ENCODE measurements around the gene TGFA. TPM values are rescaled to one million over a fixed set of nuclear protein-coding genes. Genes with fewer than 3 reads are reported as not detected.

Gene TGFA
- total and polyA plus RNA-seq, 2 donors (not counting 1 experiment from before 2014, with no cell fraction given): 0.06 TPM; not detected in 1

- Histone ChIP-seq H3K79me2 (ENCODE audit: control insufficient read depth, insufficient read depth, low read length) (no peaks in the 10 kb centered on the region), H3K27me3 (ENCODE audit: control insufficient read depth, insufficient read depth, low read length) (no peaks in the 10 kb centered on the region), H2AFZ (ENCODE audit: low read length) (no peak overlapping the region), H3K27ac (ENCODE audit: insufficient read depth, low read length) (no peak overlapping the region), H3K4me1 (ENCODE audit: control insufficient read depth, extremely low read depth, insufficient read depth, low read length) (no peaks in the 10 kb centered on the region), H3K36me3 (ENCODE audit: control insufficient read depth, insufficient read depth, low read length) (no peaks in the 10 kb centered on the region), H3K4me3 (replicated peaks in 1 of 4; ENCODE audit: control extremely low read depth in 1 of 4, insufficient read depth in 1 of 4, low read depth in 3 of 4, low read length in 4 of 4) (no peak overlapping the region), H3K9me3 (ENCODE audit: control insufficient read depth, insufficient read depth, low read depth, low read length) (no peaks in the 10 kb centered on the region), H3K9ac (ENCODE audit: insufficient read depth, low read length) (no peak overlapping the region), H4K20me1 (ENCODE audit: control insufficient read depth, extremely low read depth, insufficient read depth, low read length) (no peaks in the 10 kb centered on the region), H3K4me2 (ENCODE audit: extremely low read depth, insufficient read depth, low read length) (no peak overlapping the region)
- TF ChIP-seq CTCF (conservative IDR thresholded peaks at IDR 0.05 in 1 of 2, IDR thresholded peaks at IDR 0.05 in 1 of 2; ENCODE audit: low read depth in 1 of 2, low read length in 2 of 2) (no peak), EZH2 (IDR thresholded peaks at IDR 0.05; ENCODE audit: low read length, missing control alignments) (no peak)
- DNase-seq (ENCODE audit: low read depth in 2 of 2): no peak
Observed at GRCh38 chr2:70529610-70530009, 24.0 kb downstream of the TGFA start.

GRCh38 chr2:70528929-70529328 lies 24.7 kb downstream of the TGFA start:
- Histone ChIP-seq H3K79me2 (ENCODE audit: control insufficient read depth, insufficient read depth, low read length) (no peaks in the 10 kb centered on the region), H3K9ac (ENCODE audit: insufficient read depth, low read length) (no peak overlapping the region)
- no peak for DNase-seq (ENCODE audit: low read depth in 2 of 2)

GRCh38 chr2:70528276-70528675 lies 25.4 kb downstream of the TGFA start:
- H3K27me3 ChIP-seq (ENCODE audit: control insufficient read depth, insufficient read depth, low read length): no peaks in the 10 kb centered on the region
- TF ChIP-seq CTCF (conservative IDR thresholded peaks at IDR 0.05 in 1 of 2, IDR thresholded peaks at IDR 0.05 in 1 of 2; ENCODE audit: low read depth in 1 of 2, low read length in 2 of 2): no peak
- H3K4me3 ChIP-seq (replicated peaks in 1 of 4; ENCODE audit: control extremely low read depth in 1 of 4, insufficient read depth in 1 of 4, low read depth in 3 of 4, low read length in 4 of 4): no peak overlapping the region
- DNase-seq (ENCODE audit: low read depth in 2 of 2): no peak
- H3K9me3 ChIP-seq (ENCODE audit: control insufficient read depth, insufficient read depth, low read depth, low read length): no peaks in the 10 kb centered on the region
- H3K4me2 ChIP-seq (ENCODE audit: extremely low read depth, insufficient read depth, low read length): no peak overlapping the region
- H3K9ac ChIP-seq (ENCODE audit: insufficient read depth, low read length): no peak overlapping the region
- no peaks in the 10 kb centered on the region for H3K79me2 ChIP-seq (ENCODE audit: control insufficient read depth, insufficient read depth, low read length)
- no peak overlapping the region for H2AFZ ChIP-seq (ENCODE audit: low read length)
- H3K36me3 ChIP-seq (ENCODE audit: control insufficient read depth, insufficient read depth, low read length): no peaks in the 10 kb centered on the region
- no peaks in the 10 kb centered on the region for H3K4me1 ChIP-seq (ENCODE audit: control insufficient read depth, extremely low read depth, insufficient read depth, low read length)
- no peaks in the 10 kb centered on the region for H4K20me1 ChIP-seq (ENCODE audit: control insufficient read depth, extremely low read depth, insufficient read depth, low read length)
- H3K27ac ChIP-seq (ENCODE audit: insufficient read depth, low read length): no peak overlapping the region

More at GRCh38 chr2:70528929-70529328, 24.7 kb downstream of the TGFA start:
- Histone ChIP-seq H3K4me2 (ENCODE audit: extremely low read depth, insufficient read depth, low read length) (no peak overlapping the region), H3K27me3 (ENCODE audit: control insufficient read depth, insufficient read depth, low read length) (no peaks in the 10 kb centered on the region), H3K9me3 (ENCODE audit: control insufficient read depth, insufficient read depth, low read depth, low read length) (no peaks in the 10 kb centered on the region), H2AFZ (ENCODE audit: low read length) (no peak overlapping the region), H3K36me3 (ENCODE audit: control insufficient read depth, insufficient read depth, low read length) (no peaks in the 10 kb centered on the region), H3K27ac (ENCODE audit: insufficient read depth, low read length) (no peak overlapping the region), H3K4me1 (ENCODE audit: control insufficient read depth, extremely low read depth, insufficient read depth, low read length) (no peaks in the 10 kb centered on the region), H3K4me3 (replicated peaks in 1 of 4; ENCODE audit: control extremely low read depth in 1 of 4, insufficient read depth in 1 of 4, low read depth in 3 of 4, low read length in 4 of 4) (no peak overlapping the region), H4K20me1 (ENCODE audit: control insufficient read depth, extremely low read depth, insufficient read depth, low read length) (no peaks in the 10 kb centered on the region)
- TF ChIP-seq CTCF (conservative IDR thresholded peaks at IDR 0.05 in 1 of 2, IDR thresholded peaks at IDR 0.05 in 1 of 2; ENCODE audit: low read depth in 1 of 2, low read length in 2 of 2): no peak

Data from fibroblast of lung (primary cell).